Endothelial cell of umbilical vein (primary cell): ENCODE data around the gene IGSF3.
"Not testable (repeated sequence)": the region's sequence is repeated elsewhere in the genome, so short reads cannot be mapped to it uniquely, and the experiment has no call there.

Source experiments
- CTCF ChIP-seq, 2 donors: IDR thresholded peaks; 1 replicate in 1 of 2; 2 replicates in 1 of 2; pipeline ENCODE4 v1.5.1; 2011; ENCODE audit warnings: low read length in 2 of 2, mild to moderate bottlenecking in 2 of 2, moderate library complexity in 2 of 2, control low read depth in 1 of 2, inconsistent platforms in 1 of 2, low read depth in 1 of 2; ENCODE audit not compliant: insufficient read depth in 1 of 2; ENCODE audit errors: extremely low read depth in 1 of 2
- EZH2 ChIP-seq: IDR thresholded peaks from 2 replicates; pipeline ENCODE4 v1.6.1; 2012; ENCODE audit warnings: borderline replicate concordance, low read depth, mild to moderate bottlenecking, moderate library complexity, low read length, inconsistent platforms; ENCODE audit not compliant: severe bottlenecking
- FOS ChIP-seq: IDR thresholded peaks from 2 replicates; pipeline ENCODE4 v1.6.1; 2011; ENCODE audit warnings: mild to moderate bottlenecking, low read length, moderate library complexity, borderline replicate concordance; ENCODE audit not compliant: insufficient read depth
- GATA2 ChIP-seq: IDR thresholded peaks from 2 replicates; pipeline ENCODE4 v1.7.0; 2011; ENCODE audit warnings: low read depth, mild to moderate bottlenecking, moderate library complexity, mixed read lengths, low read length; ENCODE audit not compliant: insufficient read length, insufficient read depth
- JUN ChIP-seq: IDR thresholded peaks from 2 replicates; pipeline ENCODE4 v1.6.1; 2011; ENCODE audit warnings: borderline replicate concordance, low read depth; ENCODE audit not compliant: insufficient read length, insufficient read depth
- MYC ChIP-seq: IDR thresholded peaks from one replicate; pipeline ENCODE4 v1.6.1; 2011; ENCODE audit warnings: mild to moderate bottlenecking, low read depth, low read length
- POLR2A ChIP-seq: IDR thresholded peaks from 2 replicates; pipeline ENCODE4 v1.6.1; 2012; ENCODE audit warnings: low read depth, mild to moderate bottlenecking, control low read depth, low read length
- POLR2AphosphoS5 ChIP-seq: IDR thresholded peaks from 2 replicates; pipeline ENCODE4 v1.6.1; 2012; ENCODE audit warnings: low read depth, mild to moderate bottlenecking, control low read depth, low read length, moderate library complexity; ENCODE audit not compliant: insufficient read depth
- TF ChIP-seq, protein P1 (sequence below): IDR thresholded peaks from 2 replicates; pipeline ENCODE4 v1.6.1; 2011; ENCODE audit not compliant: insufficient read depth, insufficient read length

- TF ChIP-seq POLR2A; CTCF (IDR thresholded peaks at IDR 0.05; ENCODE audit: extremely low read depth in 1 of 2, insufficient read depth in 1 of 2, low read depth in 1 of 2, low read length in 2 of 2); GATA2; JUN; MYC; POLR2AphosphoS5; EZH2: not testable (repeated sequence)
- peak; percentile 18 for TF ChIP-seq FOS
- TF ChIP-seq, protein P1, sequence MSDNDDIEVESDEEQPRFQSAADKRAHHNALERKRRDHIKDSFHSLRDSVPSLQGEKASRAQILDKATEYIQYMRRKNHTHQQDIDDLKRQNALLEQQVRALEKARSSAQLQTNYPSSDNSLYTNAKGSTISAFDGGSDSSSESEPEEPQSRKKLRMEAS = not testable (repeated sequence)
Observed at GRCh38 chr1:116589101-116589735, 78.3 kb downstream of the IGSF3 start.
